Muscle of arm (tissue), 14 donors: ENCODE measurements around the gene FANCD2. TPM values are rescaled to one million over a fixed set of nuclear protein-coding genes. Genes with fewer than 3 reads are reported as not detected.
"Not testable (repeated sequence)": the region's sequence is repeated elsewhere in the genome, so short reads cannot be mapped to it uniquely, and the experiment has no call there.

Experiments
- DNase-seq: peaks from one replicate; pipeline ENCODE4 v3.0.0-alpha.2; 2013
- long read RNA-seq, 11 donors: transcript quantifications; one replicate each; lab custom pipeline, GENCODE V29; 2026
- polyA plus RNA-seq, 12 donors: library from polyadenylated mRNA; unstranded; fragments of 120-200 nt; gene quantifications; one replicate each; pipeline ENCODE4 v1.2.1, GENCODE V29; 2013; ENCODE audit not compliant: insufficient read length in 12 of 12

FANCD2 gene
- polyA plus RNA-seq, result 100 to 1,000 TPM in 1 of 12 donors, 10 to 100 TPM in 5, 1 to 10 TPM in 6; 5.2 to 124 (median 10.0) TPM
- long read RNA-seq, donor 1, result 0 reads
- long read RNA-seq, donor 2, result 0 reads
- long read RNA-seq, donor 3, result 0 reads
- long read RNA-seq, donor 4, result 0 reads
- long read RNA-seq, donor 5, result 0 reads
- long read RNA-seq, donor 6, result 0 reads
- long read RNA-seq, donor 7, result 0 reads
- long read RNA-seq, donor 8, result 0 reads
- long read RNA-seq, donor 9, result 0 reads
- long read RNA-seq, donor 10, result 0 reads
- long read RNA-seq, donor 11, result 0 reads

DNA sequence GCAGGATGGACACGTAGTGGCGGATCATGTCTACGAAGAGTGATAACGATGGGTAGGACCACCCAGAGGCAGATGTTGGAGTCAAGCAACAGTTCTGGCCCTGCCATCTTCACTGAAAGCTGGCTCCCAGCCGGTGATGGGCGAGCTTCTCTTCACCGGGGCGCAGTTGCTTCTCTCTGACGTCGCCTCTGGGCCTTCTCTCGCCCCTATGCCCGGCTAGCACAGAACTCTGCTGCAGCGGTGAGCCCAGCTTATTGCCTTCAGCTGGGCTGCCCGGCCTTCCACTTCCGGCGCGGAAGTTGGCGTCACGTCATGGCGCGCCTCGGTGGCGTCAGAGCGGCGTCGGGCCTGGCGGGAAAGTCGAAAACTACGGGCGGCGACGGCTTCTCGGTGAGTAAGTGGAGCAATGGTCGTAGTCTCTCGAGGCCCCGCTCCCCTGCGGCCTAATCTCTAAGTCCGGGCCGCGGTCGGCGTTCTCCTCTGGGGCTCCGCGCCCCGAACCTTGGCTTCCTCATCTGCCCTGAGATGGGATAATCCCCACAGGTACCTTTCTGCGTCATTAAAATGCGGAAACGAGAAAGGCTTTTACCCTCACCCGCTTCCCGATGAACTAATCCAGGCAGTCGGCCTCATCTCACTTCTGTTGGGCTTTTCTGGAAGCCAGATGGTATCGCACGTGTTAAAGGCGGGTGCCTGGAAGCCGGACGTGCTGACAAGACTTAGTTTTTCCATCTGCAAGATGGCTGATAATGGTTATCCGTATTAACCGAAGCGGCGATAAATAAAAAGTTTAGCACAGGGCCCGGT is at the start of gene FANCD2:
TSS of gene FANCD2 (plus strand) at position 354 of the 807 bp plus-strand sequence. CDS start 2,221 bp downstream, outside the sequence.
- DNase-seq, result peak; percentile 93

DNA sequence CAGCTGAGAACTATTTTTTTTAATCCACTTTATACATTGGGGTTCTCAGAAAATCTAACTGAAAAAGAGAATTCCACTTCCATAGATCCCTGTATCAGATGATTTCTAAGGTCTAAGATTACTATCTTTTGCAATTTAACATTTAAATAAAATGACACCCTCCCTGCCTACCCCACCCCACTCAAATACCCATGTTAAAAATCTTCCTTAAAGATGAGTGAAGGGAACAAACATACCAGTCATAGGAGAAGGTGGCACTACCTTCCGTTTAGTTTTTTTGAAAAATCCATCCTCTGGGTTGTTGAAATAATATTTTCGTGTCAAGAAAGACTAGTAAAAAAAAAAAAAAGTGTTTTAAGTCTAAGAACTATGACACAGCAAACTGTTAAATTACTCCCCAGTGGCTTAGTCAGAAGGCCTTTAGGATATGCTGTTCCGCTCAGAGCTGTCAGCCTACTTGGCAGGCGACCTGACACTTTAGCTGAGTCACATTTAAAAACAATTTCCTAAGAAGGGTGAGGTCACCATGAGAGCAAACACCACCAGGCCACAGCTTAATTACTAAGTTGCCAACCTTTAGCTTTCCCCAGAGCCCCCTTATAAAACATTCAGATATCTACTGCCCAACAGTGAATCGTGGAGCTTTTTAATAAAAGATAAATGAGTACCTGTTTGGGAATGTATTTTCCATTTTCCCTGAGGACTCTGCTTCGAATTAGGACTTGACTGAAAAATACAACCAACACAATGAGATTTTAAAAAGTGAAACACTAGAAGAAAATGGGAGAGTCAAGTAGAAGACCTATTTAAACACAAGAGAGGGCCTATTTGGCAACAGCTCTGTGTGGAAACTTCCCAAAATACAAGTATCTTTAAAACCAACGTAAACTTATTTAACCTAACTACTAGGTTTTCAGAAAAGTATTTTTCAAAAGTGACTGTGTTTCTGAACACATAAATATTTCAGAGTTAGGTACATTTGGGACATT is 49.2 kb upstream of the FANCD2 start:
- no peak for DNase-seq

- DNase-seq, result no peak
Observed at GRCh38 chr3:9978710-9979305, 47.4 kb upstream of the FANCD2 start.

- no peak for DNase-seq
Observed at GRCh38 chr3:9980251-9980650, 46.0 kb upstream of the FANCD2 start.

- DNase-seq, result no peak
Observed at GRCh38 chr3:9986230-9986725, 40.0 kb upstream of the FANCD2 start.

DNA sequence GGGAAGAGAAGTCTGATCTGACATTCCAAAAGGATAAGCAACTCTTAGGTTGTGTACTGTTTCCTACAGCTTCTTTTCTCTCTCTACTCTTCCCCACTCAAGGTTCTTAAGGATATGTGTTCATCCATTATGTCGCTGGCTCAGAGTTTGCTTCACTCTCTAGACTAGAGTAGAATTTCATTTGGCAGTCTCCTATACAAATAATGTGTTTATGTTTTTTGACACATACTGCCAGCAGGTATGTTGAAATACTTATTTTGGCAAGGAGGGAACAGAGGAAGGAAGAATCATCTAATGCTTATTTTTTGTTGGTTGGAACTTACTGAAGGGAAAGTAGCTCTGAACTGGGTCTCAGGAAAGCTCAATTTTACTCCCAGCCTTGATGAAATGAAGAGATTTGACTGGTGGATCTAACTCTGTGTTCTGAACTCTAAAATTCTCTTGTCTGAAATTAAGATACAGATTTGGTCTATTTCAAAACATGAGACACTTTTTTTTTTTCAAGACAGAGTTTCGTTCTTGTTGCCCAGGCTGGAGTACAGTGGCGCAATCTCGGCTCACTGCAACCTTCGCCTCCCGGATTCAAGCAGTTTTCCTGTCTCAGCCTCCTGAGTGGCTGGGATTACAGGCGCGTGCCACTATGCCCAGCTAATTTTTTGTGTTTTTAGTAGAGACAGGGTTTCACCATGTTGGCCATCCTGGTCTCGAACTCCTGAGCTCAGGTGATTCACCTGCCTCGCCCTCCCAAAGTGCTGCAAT is 32.0 kb upstream of the FANCD2 start:
- DNase-seq, result no peak

DNA sequence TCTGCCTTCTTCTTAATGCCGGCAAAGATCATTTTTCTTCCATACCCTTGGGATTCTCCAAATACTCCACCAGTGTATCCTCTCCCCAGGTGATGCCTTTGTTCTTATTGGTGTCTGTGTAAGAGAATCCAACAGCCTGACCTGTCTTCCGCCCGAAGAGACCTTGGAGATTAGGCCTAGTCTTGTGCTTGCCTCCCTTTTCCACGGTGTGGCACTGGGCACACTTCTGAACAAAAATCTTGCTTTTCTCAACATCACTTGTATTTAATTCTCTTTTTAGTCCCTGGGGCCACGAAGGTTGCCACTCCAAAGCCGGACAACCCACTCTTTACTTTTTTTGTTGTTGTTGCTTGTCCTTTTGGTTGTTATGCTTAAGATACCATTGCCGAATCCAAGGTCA is 25.6 kb upstream of the FANCD2 start:
- no peak for DNase-seq

DNA sequence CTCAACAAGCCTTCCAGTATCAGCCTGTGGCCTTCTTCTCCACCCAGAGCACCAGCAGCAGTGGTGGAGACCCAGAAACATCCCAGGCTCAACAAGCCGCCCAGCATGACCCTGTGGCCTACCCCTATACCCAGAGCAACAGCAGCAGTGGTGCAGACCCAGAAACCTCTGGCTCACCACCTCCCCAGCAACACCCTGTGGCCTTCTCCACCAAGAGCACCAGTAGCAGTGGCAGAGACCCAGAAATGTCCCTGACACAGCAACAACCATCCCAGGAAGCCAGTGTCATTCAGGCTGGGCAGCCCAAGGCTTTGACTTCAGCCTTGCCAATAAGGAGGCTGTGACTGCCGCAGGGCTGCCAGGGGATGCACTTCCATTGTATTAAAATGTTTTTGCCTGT is 23.3 kb upstream of the FANCD2 start:
- DNase-seq, result no peak

GRCh38 chr3:10004506-10004905 is 21.7 kb upstream of the FANCD2 start:
- no peak for DNase-seq

DNA sequence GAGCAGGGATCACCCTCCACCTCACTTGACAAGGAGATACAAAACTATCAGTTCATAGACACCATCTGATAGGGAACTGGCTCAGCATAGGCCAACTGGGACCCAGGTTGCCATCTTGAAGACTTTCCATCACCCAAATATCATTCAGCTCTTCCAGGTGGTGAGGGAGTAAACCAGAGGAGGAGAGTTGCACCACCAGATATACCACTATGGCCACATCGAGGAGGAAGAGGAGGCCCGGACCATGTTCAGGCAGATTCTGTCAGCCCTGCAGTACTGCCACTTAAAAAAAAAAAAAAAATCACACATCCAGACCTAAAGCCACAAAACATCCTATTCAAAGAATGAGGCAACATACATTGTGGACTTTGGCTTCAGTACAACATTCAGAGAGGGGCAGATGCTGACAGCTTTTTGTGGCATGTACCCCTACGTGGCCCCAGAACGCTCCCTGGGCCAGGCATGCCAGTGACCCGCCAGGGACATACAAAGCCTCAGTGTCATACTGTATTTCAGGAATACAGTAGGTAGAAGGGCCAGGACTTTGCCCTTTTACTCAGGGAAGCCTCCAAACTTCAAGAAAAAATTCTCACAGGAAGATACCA is 21.2 kb upstream of the FANCD2 start:
- no peak for DNase-seq

GRCh38 chr3:10006048-10006761 is 20.0 kb upstream of the FANCD2 start:
- DNase-seq, result no peak

DNA sequence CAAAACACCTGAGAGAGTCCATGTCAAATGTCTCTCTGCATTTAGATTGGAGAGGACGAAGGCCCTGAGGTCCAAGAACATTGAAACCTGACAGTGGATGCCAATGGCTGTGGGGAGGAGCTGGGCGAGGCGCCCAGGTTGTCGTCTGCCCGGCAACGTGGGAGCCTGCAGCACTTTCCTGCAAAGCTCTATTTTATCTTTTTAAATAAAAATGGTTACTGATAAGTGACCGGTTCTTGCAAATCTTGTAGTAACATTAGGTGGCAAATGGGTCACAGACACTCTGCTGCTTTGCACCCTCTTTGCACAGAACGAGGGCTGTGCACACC is 19.5 kb upstream of the FANCD2 start:
- DNase-seq, result no peak

DNA sequence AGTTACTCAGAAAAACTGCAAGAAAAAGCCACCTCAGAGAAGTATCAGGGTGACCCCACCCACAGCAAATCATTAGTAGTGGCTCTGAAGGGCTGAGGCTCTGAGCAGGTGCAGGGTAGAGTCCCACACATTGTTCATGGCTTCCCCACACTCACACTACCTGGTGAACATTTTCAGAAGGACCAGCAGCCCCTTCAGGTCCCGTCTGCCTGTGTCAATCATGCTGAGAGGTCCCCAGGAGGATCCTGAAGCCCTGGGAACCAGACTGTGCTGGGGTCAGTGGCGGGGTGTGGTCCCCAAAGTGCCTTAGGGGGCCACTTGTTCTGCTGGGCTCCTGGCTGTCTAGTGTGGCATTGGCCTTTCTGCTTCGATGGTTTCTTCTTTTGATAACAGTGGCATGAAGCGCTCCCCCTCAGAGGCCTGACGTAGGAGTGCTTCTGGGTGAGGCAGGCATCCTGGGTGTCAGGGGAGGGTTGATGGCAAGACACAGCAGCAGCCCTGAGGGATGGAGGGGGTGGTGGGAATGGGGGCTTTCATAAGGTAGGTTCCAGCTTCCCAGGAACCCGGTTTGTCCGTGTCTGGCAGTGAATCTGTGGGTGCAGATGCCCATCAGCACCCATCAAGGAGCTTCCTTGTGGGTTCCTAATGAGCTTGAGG is 19.0 kb upstream of the FANCD2 start:
- DNase-seq, result no peak

DNA sequence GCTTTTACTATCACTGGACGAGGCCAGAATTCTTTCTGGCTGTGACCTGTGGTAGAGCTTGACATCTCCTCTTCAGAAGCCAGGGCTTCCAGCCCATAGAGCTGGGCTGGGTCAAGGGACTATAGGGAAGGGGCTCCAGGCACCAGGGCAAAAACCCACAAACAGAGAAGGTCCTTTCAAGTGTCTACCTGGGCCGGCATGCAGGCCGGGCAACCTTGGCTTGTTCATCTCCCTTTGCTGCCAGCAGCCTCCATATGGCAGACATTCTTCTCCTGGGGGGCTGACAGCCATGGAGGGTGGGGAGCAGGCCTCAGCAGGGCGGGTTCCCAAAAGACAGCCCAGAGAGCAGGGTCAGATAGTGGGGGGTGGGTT is 18.0 kb upstream of the FANCD2 start:
- not testable (repeated sequence) for DNase-seq

GRCh38 chr3:10008588-10009344 is 17.5 kb upstream of the FANCD2 start:
- DNase-seq, result peak; percentile 75

DNA sequence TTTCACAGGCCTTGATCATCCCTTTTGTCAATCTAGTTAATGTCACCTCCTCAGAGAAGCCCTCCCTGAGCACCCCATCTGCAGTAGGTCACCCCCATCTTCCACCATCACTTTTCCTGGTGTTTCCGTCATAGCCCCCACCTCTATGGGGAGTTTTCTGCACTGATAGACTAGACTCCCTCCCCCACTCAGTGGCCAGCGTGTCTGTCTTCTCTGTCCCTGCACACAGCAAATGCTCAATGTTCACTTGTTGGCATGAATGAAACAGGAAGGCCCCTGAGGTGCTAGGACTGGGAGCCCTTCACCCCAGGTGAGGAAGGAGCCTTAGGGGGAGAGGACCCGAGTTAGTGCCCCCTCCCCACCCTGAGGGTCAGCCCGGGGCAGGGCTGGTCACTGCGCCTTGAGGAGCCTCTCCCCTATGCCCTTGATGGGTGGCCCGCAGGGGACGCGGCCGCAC is 15.8 kb upstream of the FANCD2 start:
- DNase-seq, result no peak

DNA sequence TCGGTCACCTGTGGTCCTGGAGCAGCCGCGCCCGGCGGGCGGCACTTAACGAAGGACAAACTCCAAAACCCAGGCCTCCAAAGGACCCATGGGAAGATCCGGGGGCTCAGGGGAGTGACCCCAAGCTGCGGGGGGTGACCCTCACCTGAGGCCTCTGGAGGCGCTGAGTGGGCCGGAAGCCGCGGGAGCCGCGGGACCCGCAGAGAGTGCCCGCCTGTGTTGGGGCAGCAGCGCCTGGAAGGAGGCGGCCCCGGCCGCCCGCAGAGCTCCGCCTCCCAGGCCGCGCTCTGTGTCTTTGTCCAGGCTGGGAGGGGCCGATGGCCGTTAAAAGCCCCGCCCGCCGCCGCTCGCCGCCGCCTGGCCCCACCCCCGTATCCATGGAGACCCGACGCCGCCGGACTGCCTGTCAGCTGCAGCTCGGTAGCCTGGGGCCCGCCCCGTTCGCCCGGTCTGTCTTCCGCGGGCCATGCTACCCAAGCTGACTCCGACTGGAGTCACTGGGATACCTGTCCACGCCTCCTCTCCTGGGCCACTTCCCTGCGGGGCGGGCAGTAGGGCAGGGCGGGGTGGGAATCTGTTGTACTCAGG is 15.3 kb upstream of the FANCD2 start:
- DNase-seq, result peak; percentile 85

DNA sequence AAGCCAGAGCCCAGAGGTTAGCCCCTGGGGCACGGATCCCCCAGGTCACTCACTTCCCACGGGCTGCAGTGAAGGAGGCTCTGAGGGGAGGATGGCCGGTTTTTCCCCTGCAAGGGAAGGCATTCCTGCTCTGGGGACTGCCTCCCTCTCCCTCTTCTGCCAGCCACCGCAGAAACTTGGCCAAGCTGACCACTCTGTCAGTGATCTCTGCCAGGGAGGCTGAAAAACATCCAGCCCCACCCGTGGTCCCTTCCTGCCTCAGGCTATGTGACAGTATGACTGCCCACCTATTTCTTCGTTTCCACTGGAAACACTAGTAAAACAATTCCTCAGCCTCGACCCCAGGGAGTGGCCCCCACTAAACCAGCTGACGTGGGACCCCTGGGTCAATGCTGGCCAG is 14.6 kb upstream of the FANCD2 start:
- no peak for DNase-seq
